SK-N-MC (cell line): Measurements from ENCODE around the gene RNF103.

ENCODE experiments used
- EZH2 ChIP-seq: fragments of 200-600 bp; sonication (generic); IDR thresholded peaks from one replicate; pipeline ENCODE4 v1.6.1; 2017; ENCODE audit warnings: antibody characterized with exemption
- FOXP2 ChIP-seq: optimal IDR thresholded peaks from 2 replicates; pipeline ENCODE3; 2011; ENCODE audit warnings: mild to moderate bottlenecking, moderate library complexity; ENCODE audit not compliant: insufficient read depth; ENCODE audit errors: extremely low read length, control extremely low read depth
- POLR2AphosphoS5 ChIP-seq: IDR thresholded peaks from 2 replicates; pipeline ENCODE4 v1.6.1; 2012; ENCODE audit warnings: mild to moderate bottlenecking, low read depth, low read length, borderline replicate concordance

GRCh38 chr2:86622519-86623042 lies 1.1 kb downstream of the RNF103 start:
- TF ChIP-seq EZH2, result no peak
- no peak for TF ChIP-seq POLR2AphosphoS5
- no peak for TF ChIP-seq FOXP2
